GM12878 (cell line): Measurements from ENCODE around the gene CLK2. TPM values are rescaled to one million over a fixed set of nuclear protein-coding genes. Genes with fewer than 3 reads are reported as not detected.
A peak's percentile ranks its signal among the peaks of the same experiment; 100 is the strongest.

Source experiments
- BCL3 ChIP-seq: IDR thresholded peaks from 2 replicates; pipeline ENCODE4 v1.6.1; 2011; ENCODE audit warnings: borderline replicate concordance, low read depth, mild to moderate bottlenecking, moderate library complexity, low read length; ENCODE audit not compliant: insufficient read depth, poor library complexity, severe bottlenecking
- BHLHE40 ChIP-seq, 2 experiments: fragments of 450-650 bp in 1 of 2; IDR thresholded peaks; 2 replicates each; pipeline ENCODE4 v1.6.1; 2011 to 2017; ENCODE audit warnings: low read depth in 2 of 2, borderline replicate concordance in 1 of 2, improper control_type of control experiment in 1 of 2, low read length in 1 of 2, mild to moderate bottlenecking in 1 of 2
- MAX ChIP-seq: IDR thresholded peaks from 2 replicates; pipeline ENCODE4 v1.6.1; 2012; ENCODE audit warnings: low read depth, low read length, improper control_type of control experiment
- MEF2B ChIP-seq: fragments of 450-650 bp; IDR thresholded peaks from 2 replicates; pipeline ENCODE4 v1.6.1; 2018; ENCODE audit warnings: mild to moderate bottlenecking, moderate library complexity; ENCODE audit not compliant: partially characterized antibody, poor library complexity, severe bottlenecking
- MYC ChIP-seq: IDR thresholded peaks from 2 replicates; pipeline ENCODE4 v1.6.1; 2011; ENCODE audit warnings: mild to moderate bottlenecking, low read length, moderate library complexity, inconsistent platforms; ENCODE audit not compliant: insufficient read depth, insufficient replicate concordance, insufficient read length, severe bottlenecking
- RAD21 ChIP-seq: IDR thresholded peaks from 2 replicates; pipeline ENCODE4 v1.6.1; 2011; ENCODE audit warnings: mild to moderate bottlenecking, low read depth, low read length, moderate library complexity; ENCODE audit not compliant: insufficient read depth
- SPI1 ChIP-seq: IDR thresholded peaks from 2 replicates; pipeline ENCODE4 v1.6.1; 2011; ENCODE audit warnings: low read depth, mild to moderate bottlenecking, low read length, moderate library complexity, borderline replicate concordance; ENCODE audit not compliant: insufficient read depth
- ZNF274 ChIP-seq: IDR thresholded peaks from one replicate; pipeline ENCODE4 v1.8.0; 2011; ENCODE audit not compliant: insufficient read length, insufficient read depth
- polyA plus RNA-seq, 11 experiments: library from polyadenylated mRNA; depleted of rRNA in 4 of 11; unstranded in 6 of 11; stranded (reverse) in 5 of 11; fragments of >200 nt; fragmentation: Nextera tagmentation in 4 of 11; fragmentation: Illumina TruSeq in 1 of 11; extraction: Ambion mirVana in 4 of 11; extraction: Trizol in 1 of 11; gene quantifications; 1 replicate in 1 of 11; 2 replicates in 10 of 11; pipeline versions ENCODE4 v1.2.1 to v1.2.3, GENCODE V29; 2011 to 2016; ENCODE audit warnings: inconsistent platforms in 2 of 11, missing spikeins in 2 of 11, low read depth in 1 of 11
- total RNA-seq, 4 experiments: library from RNA; depleted of rRNA in 3 of 4; stranded (reverse); fragments of >200 nt in 3 of 4; fragmentation: Illumina TruSeq in 1 of 4; extraction: Trizol in 1 of 4; gene quantifications; 2 replicates each; pipeline versions ENCODE4 v1.2.1 to v1.2.3, GENCODE V29; 2013 to 2021
- TF ChIP-seq, protein P1 (sequence below): fragments of 450-650 bp; IDR thresholded peaks from 2 replicates; pipeline ENCODE4 v1.6.1; 2017; ENCODE audit warnings: mild to moderate bottlenecking, moderate library complexity
- TF ChIP-seq, protein P2 (sequence below): fragments of 450-650 bp; IDR thresholded peaks from 2 replicates; pipeline ENCODE4 v1.6.1; 2016; ENCODE audit warnings: mild to moderate bottlenecking, moderate library complexity, borderline replicate concordance
- TF ChIP-seq, protein P3 (sequence below), 3 experiments: IDR thresholded peaks in 2 of 3; conservative IDR thresholded peaks in 1 of 3; 2 replicates each; pipeline ENCODE4 v1.5.1; 2011; ENCODE audit warnings: low read depth in 3 of 3, low read length in 3 of 3, mild to moderate bottlenecking in 3 of 3, control low read depth in 2 of 3, moderate library complexity in 2 of 3, inconsistent platforms in 1 of 3, mixed read lengths in 1 of 3; ENCODE audit not compliant: control insufficient read depth in 2 of 3, insufficient read depth in 1 of 3; ENCODE audit errors: extremely low read depth in 1 of 3
- TF ChIP-seq, protein P4 (sequence below): IDR thresholded peaks from 2 replicates; pipeline ENCODE4 v1.6.1; 2011; ENCODE audit warnings: low read depth, mild to moderate bottlenecking, low read length, moderate library complexity, borderline replicate concordance; ENCODE audit errors: extremely low read depth

CLK2 gene
- total and polyA plus RNA-seq, 10 of the 15 experiments (the other 5 are each of a cell fraction or from before 2014, with no cell fraction given): 11.1 to 83.7 (median 36.7) TPM

DNA sequence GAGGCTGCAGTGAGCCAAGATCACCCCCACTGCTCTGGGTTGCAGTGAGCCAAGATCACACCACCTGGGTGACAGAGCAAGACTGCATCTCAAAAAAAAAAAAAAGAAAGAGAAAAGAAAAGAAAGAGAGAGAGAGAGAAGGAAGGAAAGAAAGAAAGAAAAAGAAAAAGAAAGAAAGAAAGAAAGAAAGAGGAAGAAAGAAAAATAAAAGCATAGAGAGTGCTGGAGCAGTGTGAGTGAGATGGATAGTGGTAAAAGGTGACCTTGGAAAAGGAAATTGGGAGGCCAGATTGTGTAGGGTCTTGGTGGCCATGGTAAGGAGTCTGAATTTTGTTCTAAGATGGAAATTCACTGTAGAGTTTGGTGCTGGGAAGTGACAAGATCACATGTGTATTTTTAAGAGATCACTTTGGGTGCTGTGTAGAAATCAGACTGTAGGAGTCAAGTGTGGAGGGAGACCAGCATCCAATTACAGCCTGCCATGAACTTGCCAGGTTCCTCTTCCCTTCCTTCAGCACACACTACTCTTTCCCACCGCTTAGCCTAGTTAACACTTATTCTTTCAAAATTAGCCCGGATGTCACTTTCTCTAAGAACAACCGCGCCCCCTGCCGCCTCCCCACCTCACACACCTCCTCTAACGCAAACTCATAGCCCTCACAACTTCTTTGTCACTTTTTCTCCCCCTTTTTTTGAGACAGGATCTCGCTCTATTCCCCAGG lies 47.0 kb downstream of the CLK2 start (continued):
- TF ChIP-seq MAX (no peak), MYC (no peak), MEF2B (no peak), BHLHE40 (IDR thresholded peaks at IDR 0.05; ENCODE audit: borderline replicate concordance in 1 of 2, low read depth in 2 of 2, low read length in 1 of 2) (peak in 1 of 2 experiments; percentile 19; a peak in 1 of 4 replicates), BCL3 (no peak), SPI1 (0 out of 2 replicates have a peak, but pooled peaks have one; percentile 35), RAD21 (peak; percentile 75), ZNF274 (no peak)
- TF ChIP-seq, protein P1, sequence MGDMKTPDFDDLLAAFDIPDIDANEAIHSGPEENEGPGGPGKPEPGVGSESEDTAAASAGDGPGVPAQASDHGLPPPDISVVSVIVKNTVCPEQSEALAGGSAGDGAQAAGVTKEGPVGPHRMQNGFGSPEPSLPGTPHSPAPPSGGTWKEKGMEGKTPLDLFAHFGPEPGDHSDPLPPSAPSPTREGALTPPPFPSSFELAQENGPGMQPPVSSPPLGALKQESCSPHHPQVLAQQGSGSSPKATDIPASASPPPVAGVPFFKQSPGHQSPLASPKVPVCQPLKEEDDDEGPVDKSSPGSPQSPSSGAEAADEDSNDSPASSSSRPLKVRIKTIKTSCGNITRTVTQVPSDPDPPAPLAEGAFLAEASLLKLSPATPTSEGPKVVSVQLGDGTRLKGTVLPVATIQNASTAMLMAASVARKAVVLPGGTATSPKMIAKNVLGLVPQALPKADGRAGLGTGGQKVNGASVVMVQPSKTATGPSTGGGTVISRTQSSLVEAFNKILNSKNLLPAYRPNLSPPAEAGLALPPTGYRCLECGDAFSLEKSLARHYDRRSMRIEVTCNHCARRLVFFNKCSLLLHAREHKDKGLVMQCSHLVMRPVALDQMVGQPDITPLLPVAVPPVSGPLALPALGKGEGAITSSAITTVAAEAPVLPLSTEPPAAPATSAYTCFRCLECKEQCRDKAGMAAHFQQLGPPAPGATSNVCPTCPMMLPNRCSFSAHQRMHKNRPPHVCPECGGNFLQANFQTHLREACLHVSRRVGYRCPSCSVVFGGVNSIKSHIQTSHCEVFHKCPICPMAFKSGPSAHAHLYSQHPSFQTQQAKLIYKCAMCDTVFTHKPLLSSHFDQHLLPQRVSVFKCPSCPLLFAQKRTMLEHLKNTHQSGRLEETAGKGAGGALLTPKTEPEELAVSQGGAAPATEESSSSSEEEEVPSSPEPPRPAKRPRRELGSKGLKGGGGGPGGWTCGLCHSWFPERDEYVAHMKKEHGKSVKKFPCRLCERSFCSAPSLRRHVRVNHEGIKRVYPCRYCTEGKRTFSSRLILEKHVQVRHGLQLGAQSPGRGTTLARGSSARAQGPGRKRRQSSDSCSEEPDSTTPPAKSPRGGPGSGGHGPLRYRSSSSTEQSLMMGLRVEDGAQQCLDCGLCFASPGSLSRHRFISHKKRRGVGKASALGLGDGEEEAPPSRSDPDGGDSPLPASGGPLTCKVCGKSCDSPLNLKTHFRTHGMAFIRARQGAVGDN: no peak
- TF ChIP-seq, protein P2, sequence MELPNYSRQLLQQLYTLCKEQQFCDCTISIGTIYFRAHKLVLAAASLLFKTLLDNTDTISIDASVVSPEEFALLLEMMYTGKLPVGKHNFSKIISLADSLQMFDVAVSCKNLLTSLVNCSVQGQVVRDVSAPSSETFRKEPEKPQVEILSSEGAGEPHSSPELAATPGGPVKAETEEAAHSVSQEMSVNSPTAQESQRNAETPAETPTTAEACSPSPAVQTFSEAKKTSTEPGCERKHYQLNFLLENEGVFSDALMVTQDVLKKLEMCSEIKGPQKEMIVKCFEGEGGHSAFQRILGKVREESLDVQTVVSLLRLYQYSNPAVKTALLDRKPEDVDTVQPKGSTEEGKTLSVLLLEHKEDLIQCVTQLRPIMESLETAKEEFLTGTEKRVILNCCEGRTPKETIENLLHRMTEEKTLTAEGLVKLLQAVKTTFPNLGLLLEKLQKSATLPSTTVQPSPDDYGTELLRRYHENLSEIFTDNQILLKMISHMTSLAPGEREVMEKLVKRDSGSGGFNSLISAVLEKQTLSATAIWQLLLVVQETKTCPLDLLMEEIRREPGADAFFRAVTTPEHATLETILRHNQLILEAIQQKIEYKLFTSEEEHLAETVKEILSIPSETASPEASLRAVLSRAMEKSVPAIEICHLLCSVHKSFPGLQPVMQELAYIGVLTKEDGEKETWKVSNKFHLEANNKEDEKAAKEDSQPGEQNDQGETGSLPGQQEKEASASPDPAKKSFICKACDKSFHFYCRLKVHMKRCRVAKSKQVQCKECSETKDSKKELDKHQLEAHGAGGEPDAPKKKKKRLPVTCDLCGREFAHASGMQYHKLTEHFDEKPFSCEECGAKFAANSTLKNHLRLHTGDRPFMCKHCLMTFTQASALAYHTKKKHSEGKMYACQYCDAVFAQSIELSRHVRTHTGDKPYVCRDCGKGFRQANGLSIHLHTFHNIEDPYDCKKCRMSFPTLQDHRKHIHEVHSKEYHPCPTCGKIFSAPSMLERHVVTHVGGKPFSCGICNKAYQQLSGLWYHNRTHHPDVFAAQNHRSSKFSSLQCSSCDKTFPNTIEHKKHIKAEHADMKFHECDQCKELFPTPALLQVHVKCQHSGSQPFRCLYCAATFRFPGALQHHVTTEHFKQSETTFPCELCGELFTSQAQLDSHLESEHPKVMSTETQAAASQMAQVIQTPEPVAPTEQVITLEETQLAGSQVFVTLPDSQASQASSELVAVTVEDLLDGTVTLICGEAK: no peak
- TF ChIP-seq, protein P3, sequence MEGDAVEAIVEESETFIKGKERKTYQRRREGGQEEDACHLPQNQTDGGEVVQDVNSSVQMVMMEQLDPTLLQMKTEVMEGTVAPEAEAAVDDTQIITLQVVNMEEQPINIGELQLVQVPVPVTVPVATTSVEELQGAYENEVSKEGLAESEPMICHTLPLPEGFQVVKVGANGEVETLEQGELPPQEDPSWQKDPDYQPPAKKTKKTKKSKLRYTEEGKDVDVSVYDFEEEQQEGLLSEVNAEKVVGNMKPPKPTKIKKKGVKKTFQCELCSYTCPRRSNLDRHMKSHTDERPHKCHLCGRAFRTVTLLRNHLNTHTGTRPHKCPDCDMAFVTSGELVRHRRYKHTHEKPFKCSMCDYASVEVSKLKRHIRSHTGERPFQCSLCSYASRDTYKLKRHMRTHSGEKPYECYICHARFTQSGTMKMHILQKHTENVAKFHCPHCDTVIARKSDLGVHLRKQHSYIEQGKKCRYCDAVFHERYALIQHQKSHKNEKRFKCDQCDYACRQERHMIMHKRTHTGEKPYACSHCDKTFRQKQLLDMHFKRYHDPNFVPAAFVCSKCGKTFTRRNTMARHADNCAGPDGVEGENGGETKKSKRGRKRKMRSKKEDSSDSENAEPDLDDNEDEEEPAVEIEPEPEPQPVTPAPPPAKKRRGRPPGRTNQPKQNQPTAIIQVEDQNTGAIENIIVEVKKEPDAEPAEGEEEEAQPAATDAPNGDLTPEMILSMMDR (IDR thresholded peaks at IDR 0.05 in 2 of 3, conservative IDR thresholded peaks at IDR 0.05 in 1 of 3; ENCODE audit: control insufficient read depth in 2 of 3, extremely low read depth in 1 of 3, insufficient read depth in 1 of 3, low read depth in 3 of 3, low read length in 3 of 3): peak; percentile 64 to 90 (median 68)
- TF ChIP-seq, protein P4, sequence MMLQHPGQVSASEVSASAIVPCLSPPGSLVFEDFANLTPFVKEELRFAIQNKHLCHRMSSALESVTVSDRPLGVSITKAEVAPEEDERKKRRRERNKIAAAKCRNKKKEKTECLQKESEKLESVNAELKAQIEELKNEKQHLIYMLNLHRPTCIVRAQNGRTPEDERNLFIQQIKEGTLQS: no peak
